Measurements from ENCODE around the gene CLCN6. TPM values are rescaled to one million over a fixed set of nuclear protein-coding genes. Genes with fewer than 3 reads are reported as not detected.
A peak's percentile ranks its signal among the peaks of the same experiment; 100 is the strongest.

The CLCN6 gene
- total RNA-seq, 2 donors from 2014 or later = 15.0 to 31.0 TPM

GRCh38 chr1:11806307-11806936 is 431 bp downstream of the CLCN6 start:
- Mint-ChIP-seq H3K27me3 (no peaks in the 10 kb centered on the region), H3K36me3 (no peaks in the 10 kb centered on the region), H3K4me3 (peak overlapping the region; percentile 89), H3K4me1 (ENCODE audit: low read depth in 2 of 2) (peaks cover 51 to 64% of the 10 kb centered on the region in 2 donors), H3K27ac (peak overlapping the region; percentile 84 to 93), H3K9me3 (no peaks in the 10 kb centered on the region)
- DNase-seq (ENCODE audit: low spot score) = peak; percentile 39
- ATAC-seq = peak; percentile 59 to 65

DNA sequence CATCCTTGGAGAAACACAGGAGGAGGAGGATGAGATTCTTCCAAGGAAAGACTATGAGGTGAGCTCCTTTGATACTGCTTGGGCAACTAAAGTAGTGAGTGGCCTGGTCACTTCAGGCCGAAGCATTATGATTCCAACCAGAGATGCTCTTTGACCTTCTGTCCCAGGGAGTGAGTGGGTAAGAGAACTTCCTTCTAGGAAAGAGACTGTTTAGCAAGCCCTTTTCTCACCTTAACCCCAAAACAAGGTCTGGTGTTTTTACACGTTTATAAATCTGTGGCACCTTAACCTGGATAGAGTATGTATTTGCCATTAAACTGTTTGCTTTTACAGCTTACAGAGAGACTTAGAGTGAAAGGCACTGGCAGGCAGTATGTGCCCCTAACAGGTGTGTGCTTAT is 1.1 kb downstream of the CLCN6 start:
- H3K4me3 Mint-ChIP-seq = peak overlapping the region; percentile 89
- no peak for ATAC-seq
- no peaks in the 10 kb centered on the region for H3K9me3 Mint-ChIP-seq
- H3K27me3 Mint-ChIP-seq = no peaks in the 10 kb centered on the region
- peak overlapping the region; percentile 84 to 93 for H3K27ac Mint-ChIP-seq
- peak; percentile 40 for DNase-seq (ENCODE audit: low spot score)
- peaks cover 47 to 57% of the 10 kb centered on the region in 2 donors for H3K4me1 Mint-ChIP-seq (ENCODE audit: low read depth in 2 of 2)
- no peaks in the 10 kb centered on the region for H3K36me3 Mint-ChIP-seq

GRCh38 chr1:11813021-11813420 is 7.0 kb downstream of the CLCN6 start:
- H3K9me3 Mint-ChIP-seq = no peaks in the 10 kb centered on the region
- no peak overlapping the region for H3K4me3 Mint-ChIP-seq
- H3K36me3 Mint-ChIP-seq = peaks cover 6% of the 10 kb centered on the region
- peaks cover 6 to 12% of the 10 kb centered on the region in 2 donors for H3K4me1 Mint-ChIP-seq (ENCODE audit: low read depth in 2 of 2)
- no peak for DNase-seq (ENCODE audit: low spot score)
- no peaks in the 10 kb centered on the region for H3K27me3 Mint-ChIP-seq
- no peak overlapping the region for H3K27ac Mint-ChIP-seq
- no peak for ATAC-seq

- no peak overlapping the region for H3K4me3 Mint-ChIP-seq
- ATAC-seq (no peak), DNase-seq (ENCODE audit: low spot score) (peak; percentile 31)
- peaks cover 15% of the 10 kb centered on the region for H3K36me3 Mint-ChIP-seq
- H3K27me3 Mint-ChIP-seq = no peaks in the 10 kb centered on the region
- no peaks in the 10 kb centered on the region for H3K9me3 Mint-ChIP-seq
- H3K27ac Mint-ChIP-seq = no peak overlapping the region
- no peaks in the 10 kb centered on the region for H3K4me1 Mint-ChIP-seq (ENCODE audit: low read depth in 2 of 2)
Measured at GRCh38 chr1:11817192-11817591, 11.2 kb downstream of the CLCN6 start.

DNA sequence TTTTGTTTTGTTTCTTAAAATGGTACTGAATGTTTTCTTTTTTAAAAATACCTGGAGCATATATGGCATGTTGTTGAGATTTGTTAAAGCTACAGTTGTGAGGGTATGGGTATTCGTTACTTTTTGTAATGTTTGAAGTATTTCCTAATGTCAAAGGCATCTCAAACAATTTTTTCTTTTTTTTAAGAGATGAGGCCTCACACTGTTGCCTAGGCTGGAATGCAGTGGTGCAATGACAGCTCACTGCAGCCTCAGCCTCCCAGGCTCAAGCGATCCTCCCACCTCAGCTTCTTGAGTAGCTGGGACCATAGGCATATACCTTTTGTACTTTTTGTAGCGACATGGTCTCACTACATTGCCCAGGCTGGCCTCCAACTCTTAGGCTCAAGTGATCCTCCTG is 16.1 kb downstream of the CLCN6 start:
- Mint-ChIP-seq H3K36me3 (peaks cover 14% of the 10 kb centered on the region), H3K27me3 (no peaks in the 10 kb centered on the region), H3K4me3 (no peak overlapping the region)

DNA sequence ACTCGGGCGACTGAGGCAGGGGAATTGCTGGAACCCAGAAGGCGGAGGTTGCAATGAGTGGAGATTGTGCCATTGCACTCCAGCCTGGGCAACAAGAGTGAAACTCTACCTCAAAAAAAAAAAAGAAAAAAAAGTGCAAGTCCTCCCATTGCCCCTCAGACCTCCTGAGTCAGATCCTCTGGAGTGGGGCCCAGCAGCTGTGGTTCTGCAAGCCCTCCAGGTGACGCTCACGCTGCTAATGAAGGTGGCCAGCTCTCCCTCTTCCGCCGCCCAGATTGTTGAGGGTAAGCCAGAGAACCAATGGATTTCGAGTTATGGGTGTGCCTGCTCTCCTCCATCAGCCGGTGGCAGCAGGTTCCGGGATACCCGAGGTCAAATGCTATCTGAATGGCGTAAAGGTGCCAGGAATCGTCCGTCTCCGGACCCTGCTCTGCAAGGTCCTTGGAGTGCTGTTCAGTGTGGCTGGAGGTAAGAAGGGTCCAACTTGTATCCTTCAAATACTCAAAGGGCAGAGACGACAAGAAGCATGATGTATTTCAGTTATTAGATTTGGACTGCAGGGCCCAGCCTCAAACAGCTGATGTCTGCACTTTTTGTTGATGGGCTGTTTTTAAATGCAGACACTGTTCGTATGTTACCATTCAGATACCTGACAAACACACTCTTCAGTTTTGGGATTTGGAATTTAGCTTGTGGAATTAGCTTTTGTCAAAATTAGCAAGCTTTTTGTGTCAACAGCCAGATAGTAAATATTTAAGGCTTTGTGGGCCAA is 17.6 kb downstream of the CLCN6 start:
- H3K4me1 Mint-ChIP-seq (ENCODE audit: low read depth in 2 of 2) = no peaks in the 10 kb centered on the region
- no peaks in the 10 kb centered on the region for H3K9me3 Mint-ChIP-seq
- ATAC-seq (no peak), DNase-seq (ENCODE audit: low spot score) (peak; percentile 38)
- H3K4me3 Mint-ChIP-seq = no peak overlapping the region
- H3K27ac Mint-ChIP-seq = no peak overlapping the region
- peaks cover 15% of the 10 kb centered on the region for H3K36me3 Mint-ChIP-seq
- no peaks in the 10 kb centered on the region for H3K27me3 Mint-ChIP-seq

More for the DNA sequence above, 16.1 kb downstream of the CLCN6 start:
- ATAC-seq (no peak), DNase-seq (ENCODE audit: low spot score) (no peak)
- Mint-ChIP-seq H3K27ac (no peak overlapping the region), H3K4me1 (ENCODE audit: low read depth in 2 of 2) (no peaks in the 10 kb centered on the region), H3K9me3 (no peaks in the 10 kb centered on the region)

DNA sequence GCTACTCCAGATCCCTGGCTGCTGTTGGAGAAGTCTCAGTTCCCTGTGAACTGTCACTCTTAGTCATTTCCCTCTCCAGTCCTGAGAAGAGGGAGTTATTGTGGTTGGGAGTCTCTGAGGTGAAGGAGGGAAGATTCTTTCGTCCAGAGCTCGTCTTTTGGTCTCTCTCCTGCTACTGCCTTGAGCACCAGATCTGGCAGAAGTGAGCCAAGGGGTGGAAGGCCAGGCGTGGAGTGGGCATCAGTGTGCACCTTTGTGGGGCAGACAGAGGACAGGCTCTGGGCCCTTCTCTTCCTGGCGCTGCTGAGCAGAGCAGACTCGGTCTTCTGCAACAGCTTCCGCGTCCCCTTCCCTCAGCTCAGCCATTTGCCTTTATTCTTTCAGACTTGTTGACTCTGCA is 19.1 kb downstream of the CLCN6 start:
- peaks cover 6% of the 10 kb centered on the region for H3K36me3 Mint-ChIP-seq
- H3K9me3 Mint-ChIP-seq = no peaks in the 10 kb centered on the region
- DNase-seq (ENCODE audit: low spot score) = peak; percentile 53
- H3K27ac Mint-ChIP-seq = no peak overlapping the region
- no peak for ATAC-seq
- no peaks in the 10 kb centered on the region for H3K4me1 Mint-ChIP-seq (ENCODE audit: low read depth in 2 of 2)
- no peaks in the 10 kb centered on the region for H3K27me3 Mint-ChIP-seq
- H3K4me3 Mint-ChIP-seq = no peak overlapping the region

- no peaks in the 10 kb centered on the region for H3K4me1 Mint-ChIP-seq (ENCODE audit: low read depth in 2 of 2)
- H3K27ac Mint-ChIP-seq = no peak overlapping the region
- H3K4me3 Mint-ChIP-seq = no peak overlapping the region
- ATAC-seq (no peak), DNase-seq (ENCODE audit: low spot score) (peak; percentile 51)
- no peaks in the 10 kb centered on the region for H3K27me3 Mint-ChIP-seq
- H3K36me3 Mint-ChIP-seq = peaks cover 6% of the 10 kb centered on the region
- H3K9me3 Mint-ChIP-seq = no peaks in the 10 kb centered on the region
Measured at GRCh38 chr1:11826946-11827345, 21.0 kb downstream of the CLCN6 start.

DNA sequence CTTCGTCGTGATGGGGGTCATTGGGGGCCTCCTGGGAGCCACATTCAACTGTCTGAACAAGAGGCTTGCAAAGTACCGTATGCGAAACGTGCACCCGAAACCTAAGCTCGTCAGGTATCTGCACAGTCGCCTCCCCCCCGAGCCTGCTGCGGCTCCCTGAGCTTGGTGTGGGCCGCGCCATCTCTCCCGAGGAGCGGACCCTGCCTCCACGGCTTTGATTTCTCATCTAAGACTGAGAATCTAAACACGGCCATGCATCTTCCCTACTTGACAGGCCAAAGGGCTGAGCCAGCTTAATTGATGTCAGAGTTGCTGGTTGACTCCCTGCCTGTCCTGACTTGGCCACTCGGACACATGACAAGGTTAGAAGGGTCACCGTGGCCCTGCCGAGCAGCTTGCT is 22.5 kb downstream of the CLCN6 start:
- Mint-ChIP-seq H3K36me3 (peaks cover 10% of the 10 kb centered on the region), H3K27me3 (no peaks in the 10 kb centered on the region), H3K4me1 (ENCODE audit: low read depth in 2 of 2) (no peaks in the 10 kb centered on the region), H3K9me3 (no peaks in the 10 kb centered on the region), H3K4me3 (no peak overlapping the region), H3K27ac (no peak overlapping the region)
- DNase-seq (ENCODE audit: low spot score) = peak; percentile 57
- no peak for ATAC-seq

- no peaks in the 10 kb centered on the region for H3K27me3 Mint-ChIP-seq
- H3K27ac Mint-ChIP-seq = no peak overlapping the region
- no peak overlapping the region for H3K4me3 Mint-ChIP-seq
- ATAC-seq (no peak), DNase-seq (ENCODE audit: low spot score) (peak; percentile 22)
- no peaks in the 10 kb centered on the region for H3K4me1 Mint-ChIP-seq (ENCODE audit: low read depth in 2 of 2)
- no peaks in the 10 kb centered on the region for H3K9me3 Mint-ChIP-seq
- peaks cover 15% of the 10 kb centered on the region for H3K36me3 Mint-ChIP-seq
Measured at GRCh38 chr1:11831945-11832725, 26.1 kb downstream of the CLCN6 start.

DNA sequence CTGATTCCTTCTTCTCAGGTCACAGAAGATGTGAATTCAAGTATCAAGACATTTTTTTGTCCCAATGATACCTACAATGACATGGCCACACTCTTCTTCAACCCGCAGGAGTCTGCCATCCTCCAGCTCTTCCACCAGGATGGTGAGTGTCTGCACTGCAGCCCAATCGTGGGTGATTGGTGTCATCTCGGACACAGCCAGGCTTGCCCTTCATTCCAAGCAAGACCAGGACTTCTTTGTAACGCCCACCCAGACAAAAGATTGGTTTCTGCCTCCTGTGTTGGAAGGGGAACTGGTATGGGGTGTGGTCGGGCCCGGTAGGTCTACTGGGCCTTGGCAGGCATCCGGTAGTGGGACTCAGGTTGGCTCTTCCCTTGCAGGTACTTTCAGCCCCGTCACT is 27.5 kb downstream of the CLCN6 start:
- no peaks in the 10 kb centered on the region for H3K9me3 Mint-ChIP-seq
- DNase-seq (ENCODE audit: low spot score) (peak; percentile 42), ATAC-seq (no peak)
- peaks cover under 1 to 1% of the 10 kb centered on the region in 2 donors for H3K4me1 Mint-ChIP-seq (ENCODE audit: low read depth in 2 of 2)
- no peak overlapping the region for H3K27ac Mint-ChIP-seq
- H3K4me3 Mint-ChIP-seq = no peak overlapping the region
- H3K36me3 Mint-ChIP-seq = peaks cover 10% of the 10 kb centered on the region
- H3K27me3 Mint-ChIP-seq = no peaks in the 10 kb centered on the region

GRCh38 chr1:11833900-11834299 is 27.9 kb downstream of the CLCN6 start:
- H3K9me3 Mint-ChIP-seq = no peaks in the 10 kb centered on the region
- peaks cover 9% of the 10 kb centered on the region for H3K36me3 Mint-ChIP-seq
- DNase-seq (ENCODE audit: low spot score) (peak; percentile 20), ATAC-seq (no peak)
- no peak overlapping the region for H3K27ac Mint-ChIP-seq
- no peak overlapping the region for H3K4me3 Mint-ChIP-seq
- H3K27me3 Mint-ChIP-seq = no peaks in the 10 kb centered on the region
- H3K4me1 Mint-ChIP-seq (ENCODE audit: low read depth in 2 of 2) = peaks cover 4 to 5% of the 10 kb centered on the region in 2 donors

GRCh38 chr1:11835441-11836225 is 29.6 kb downstream of the CLCN6 start:
- peak; percentile 45 for DNase-seq (ENCODE audit: low spot score)
- peaks cover 5 to 6% of the 10 kb centered on the region in 2 donors for H3K4me1 Mint-ChIP-seq (ENCODE audit: low read depth in 2 of 2)
- H3K36me3 Mint-ChIP-seq = peaks cover 9% of the 10 kb centered on the region
- no peak overlapping the region for H3K27ac Mint-ChIP-seq
- H3K9me3 Mint-ChIP-seq = no peaks in the 10 kb centered on the region
- no peak for ATAC-seq
- H3K4me3 Mint-ChIP-seq = no peak overlapping the region
- H3K27me3 Mint-ChIP-seq = no peaks in the 10 kb centered on the region
